H1 (cell line): ENCODE measurements around the gene MANF.

Experiments
- CBX8 ChIP-seq: fragments of 300-800, 300-1000 bp; sonication (generic); IDR thresholded peaks from 2 replicates; pipeline ENCODE4 v1.7.1; 2016; ENCODE audit warnings: low read depth, low read length, borderline replicate concordance
- CEBPB ChIP-seq: IDR thresholded peaks from 2 replicates; pipeline ENCODE4 v1.6.1; 2012; ENCODE audit warnings: low read depth, low read length
- CHD2 ChIP-seq: IDR thresholded peaks from 2 replicates; pipeline ENCODE4 v1.6.1; 2012; ENCODE audit warnings: low read length, improper control_type of control experiment
- EP300 ChIP-seq, 2 experiments: IDR thresholded peaks; 1 replicate in 1 of 2; 2 replicates in 1 of 2; pipeline ENCODE4 v1.6.1; 2011 to 2012; ENCODE audit warnings: low read depth in 2 of 2, low read length in 2 of 2, mild to moderate bottlenecking in 2 of 2, borderline replicate concordance in 1 of 2, inconsistent platforms in 1 of 2, moderate library complexity in 1 of 2
- HDAC2 ChIP-seq, 2 experiments: fragments of 300-600 bp in 1 of 2; sonication (generic) in 1 of 2; IDR thresholded peaks; 2 replicates each; pipeline ENCODE4 v1.6.1; 2011 to 2012; ENCODE audit warnings: low read depth in 2 of 2, low read length in 2 of 2, mild to moderate bottlenecking in 2 of 2, moderate library complexity in 2 of 2, borderline replicate concordance in 1 of 2, inconsistent platforms in 1 of 2
- JUND ChIP-seq: IDR thresholded peaks from 2 replicates; pipeline ENCODE4 v1.6.1; 2011; ENCODE audit warnings: mild to moderate bottlenecking, improper control_type of control experiment, low read length
- MAX ChIP-seq: IDR thresholded peaks from 2 replicates; pipeline ENCODE4 v1.6.1; 2012; ENCODE audit warnings: inconsistent platforms
- POLR2A ChIP-seq, 2 experiments: IDR thresholded peaks; 1 replicate in 1 of 2; 2 replicates in 1 of 2; pipeline ENCODE4 v1.6.1; 2011; ENCODE audit warnings: low read depth in 2 of 2, low read length in 2 of 2, mild to moderate bottlenecking in 2 of 2; ENCODE audit errors: control extremely low read depth in 1 of 2
- POLR2AphosphoS5 ChIP-seq: IDR thresholded peaks from 2 replicates; pipeline ENCODE4 v1.6.1; 2011; ENCODE audit warnings: low read depth, low read length
- SP1 ChIP-seq: IDR thresholded peaks from 2 replicates; pipeline ENCODE4 v1.6.1; 2011; ENCODE audit warnings: low read depth, low read length
- TAF1 ChIP-seq: IDR thresholded peaks from 2 replicates; pipeline ENCODE4 v1.6.1; 2011; ENCODE audit warnings: mild to moderate bottlenecking, low read depth, low read length
- USF2 ChIP-seq: IDR thresholded peaks from 2 replicates; pipeline ENCODE4 v1.6.1; 2011; ENCODE audit warnings: low read length, improper control_type of control experiment
- TF ChIP-seq, protein P1 (sequence below), 3 experiments: IDR thresholded peaks; 1 replicate in 2 of 3; 2 replicates in 1 of 3; pipeline versions ENCODE4 v1.5.1 to v1.6.1; 2011; ENCODE audit warnings: low read length in 3 of 3, mild to moderate bottlenecking in 3 of 3, inconsistent platforms in 2 of 3, low read depth in 1 of 3, moderate library complexity in 1 of 3; ENCODE audit not compliant: insufficient read depth in 1 of 3; ENCODE audit errors: control extremely low read depth in 1 of 3

DNA sequence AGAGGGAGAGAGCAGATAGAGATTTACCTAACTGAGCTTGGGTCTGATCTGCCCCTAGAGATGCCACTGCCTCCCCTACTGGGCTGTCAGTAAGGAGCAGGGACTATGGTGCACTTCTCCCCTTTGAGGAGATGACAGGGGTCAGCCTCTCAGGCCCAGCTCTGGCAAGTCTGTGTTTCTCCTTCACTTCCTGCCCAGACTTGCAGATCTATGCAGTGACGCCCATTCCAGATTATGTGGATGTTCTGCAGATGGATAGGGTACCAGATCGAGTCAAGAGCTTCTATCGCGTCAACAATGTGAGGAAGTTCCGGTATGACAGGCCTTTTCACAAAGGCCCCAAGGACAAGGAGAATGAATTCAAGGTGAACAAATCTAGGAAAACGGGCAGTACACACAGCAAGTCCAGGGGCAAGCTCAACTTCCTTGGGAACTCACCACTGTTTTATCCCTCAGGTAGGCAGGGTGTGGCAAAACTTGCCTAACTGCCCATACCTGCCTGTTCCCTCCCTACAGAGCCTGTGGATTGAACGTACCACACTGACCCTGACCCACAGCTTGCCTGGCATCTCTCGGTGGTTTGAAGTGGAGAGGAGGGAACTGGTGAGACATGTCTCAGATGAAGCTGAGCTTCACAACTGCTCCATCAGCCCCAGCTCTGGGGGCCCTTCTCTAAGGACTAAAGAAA is 29.1 kb upstream of the MANF start:
- TF ChIP-seq, protein P1, sequence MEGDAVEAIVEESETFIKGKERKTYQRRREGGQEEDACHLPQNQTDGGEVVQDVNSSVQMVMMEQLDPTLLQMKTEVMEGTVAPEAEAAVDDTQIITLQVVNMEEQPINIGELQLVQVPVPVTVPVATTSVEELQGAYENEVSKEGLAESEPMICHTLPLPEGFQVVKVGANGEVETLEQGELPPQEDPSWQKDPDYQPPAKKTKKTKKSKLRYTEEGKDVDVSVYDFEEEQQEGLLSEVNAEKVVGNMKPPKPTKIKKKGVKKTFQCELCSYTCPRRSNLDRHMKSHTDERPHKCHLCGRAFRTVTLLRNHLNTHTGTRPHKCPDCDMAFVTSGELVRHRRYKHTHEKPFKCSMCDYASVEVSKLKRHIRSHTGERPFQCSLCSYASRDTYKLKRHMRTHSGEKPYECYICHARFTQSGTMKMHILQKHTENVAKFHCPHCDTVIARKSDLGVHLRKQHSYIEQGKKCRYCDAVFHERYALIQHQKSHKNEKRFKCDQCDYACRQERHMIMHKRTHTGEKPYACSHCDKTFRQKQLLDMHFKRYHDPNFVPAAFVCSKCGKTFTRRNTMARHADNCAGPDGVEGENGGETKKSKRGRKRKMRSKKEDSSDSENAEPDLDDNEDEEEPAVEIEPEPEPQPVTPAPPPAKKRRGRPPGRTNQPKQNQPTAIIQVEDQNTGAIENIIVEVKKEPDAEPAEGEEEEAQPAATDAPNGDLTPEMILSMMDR (IDR thresholded peaks at IDR 0.05; ENCODE audit: control extremely low read depth in 1 of 3, insufficient read depth in 1 of 3, low read depth in 1 of 3, low read length in 3 of 3), result no peak
- TF ChIP-seq EP300 (IDR thresholded peaks at IDR 0.05; ENCODE audit: borderline replicate concordance in 1 of 2, low read depth in 2 of 2, low read length in 2 of 2) (no peak), POLR2A (IDR thresholded peaks at IDR 0.05; ENCODE audit: control extremely low read depth in 1 of 2, low read depth in 2 of 2, low read length in 2 of 2) (no peak), CBX8 (no peak), TAF1 (no peak), POLR2AphosphoS5 (no peak), CEBPB (no peak), USF2 (no peak), CHD2 (no peak), JUND (no peak), MAX (no peak), SP1 (no peak), HDAC2 (IDR thresholded peaks at IDR 0.05; ENCODE audit: borderline replicate concordance in 1 of 2, low read depth in 2 of 2, low read length in 2 of 2) (no peak)
